HepG2 (cell line): ENCODE data around the gene TMEM271.

Experiments
- HDAC1 ChIP-seq: sonication (generic); formaldehyde crosslinking; IDR thresholded peaks from 2 replicates; pipeline ENCODE4 v1.5.1; 2020; ENCODE audit warnings: mild to moderate bottlenecking, missing genetic modification reagents
- ISL2 ChIP-seq: sonication (generic); formaldehyde crosslinking; IDR thresholded peaks from 2 replicates; pipeline ENCODE4 v1.5.0; 2020; ENCODE audit warnings: missing genetic modification reagents

- TF ChIP-seq HDAC1 (CRISPR knock-in tag) (no peak), ISL2 (CRISPR knock-in tag) (no peak)
Measured at GRCh38 chr4:567457-568350, 8.4 kb downstream of the TMEM271 start.
